Fibroblast of lung (primary cell): Measurements from ENCODE around the gene KCTD5. TPM values are rescaled to one million over a fixed set of nuclear protein-coding genes. Genes with fewer than 3 reads are reported as not detected.

Experiments used
- DNase-seq, 2 donors: peaks; one replicate each; pipeline versions ENCODE4 v3.0.0 to v3.0.0-alpha.2; 2010; ENCODE audit warnings: low read depth in 2 of 2
- H2AFZ ChIP-seq: 2 replicates; pipeline ENCODE4 v1.5.1; 2012; ENCODE audit warnings: low read length, control low read depth, inconsistent platforms
- H3K27ac ChIP-seq: 2 replicates; pipeline ENCODE4 v1.5.1; 2011; ENCODE audit warnings: low read length, control low read depth; ENCODE audit not compliant: insufficient read depth
- H3K27me3 ChIP-seq: 2 replicates; pipeline ENCODE4 v1.5.1; 2011; ENCODE audit warnings: mild to moderate bottlenecking, low read length; ENCODE audit not compliant: control insufficient read depth, insufficient read depth
- H3K36me3 ChIP-seq: 2 replicates; pipeline ENCODE4 v1.5.1; 2011; ENCODE audit warnings: low read length; ENCODE audit not compliant: control insufficient read depth, insufficient read depth
- H3K4me1 ChIP-seq: 2 replicates; pipeline ENCODE4 v1.5.1; 2011; ENCODE audit warnings: low read length; ENCODE audit not compliant: control insufficient read depth, insufficient read depth; ENCODE audit errors: extremely low read depth
- H3K4me2 ChIP-seq: 2 replicates; pipeline ENCODE4 v1.5.1; 2011; ENCODE audit warnings: low read length, control low read depth; ENCODE audit not compliant: insufficient read depth; ENCODE audit errors: extremely low read depth
- H3K4me3 ChIP-seq, 4 experiments: fragments of 200-600 bp in 1 of 4; sonication (generic) in 1 of 4; replicated peaks in 1 of 4; 2 replicates each; pipeline ENCODE4 v1.5.1; 2011 to 2016; ENCODE audit warnings: low read length in 4 of 4, low read depth in 3 of 4, mild to moderate bottlenecking in 3 of 4, control low read depth in 2 of 4, inconsistent platforms in 1 of 4, mixed read lengths in 1 of 4; ENCODE audit not compliant: insufficient read depth in 1 of 4; ENCODE audit errors: control extremely low read depth in 1 of 4
- H3K79me2 ChIP-seq: 2 replicates; pipeline ENCODE4 v1.5.1; 2012; ENCODE audit warnings: mild to moderate bottlenecking, low read length, inconsistent platforms; ENCODE audit not compliant: control insufficient read depth, insufficient read depth
- H3K9ac ChIP-seq: 2 replicates; pipeline ENCODE4 v1.5.1; 2011; ENCODE audit warnings: mild to moderate bottlenecking, low read length, control low read depth; ENCODE audit not compliant: insufficient read depth
- H3K9me3 ChIP-seq: 2 replicates; pipeline ENCODE4 v1.5.1; 2012; ENCODE audit warnings: low read depth, low read length; ENCODE audit not compliant: control insufficient read depth, insufficient read depth
- H4K20me1 ChIP-seq: 2 replicates; pipeline ENCODE4 v1.5.1; 2011; ENCODE audit warnings: low read length; ENCODE audit not compliant: control insufficient read depth, insufficient read depth; ENCODE audit errors: extremely low read depth
- EZH2 ChIP-seq: IDR thresholded peaks from 2 replicates; pipeline ENCODE4 v1.5.1; 2012; ENCODE audit warnings: low read length, control low read depth, mild to moderate bottlenecking; ENCODE audit errors: missing control alignments
- polyA plus RNA-seq, 2 donors: library from polyadenylated mRNA; depleted of rRNA in 1 of 2; stranded (reverse) in 1 of 2; unstranded in 1 of 2; fragments of >200 nt; gene quantifications; 2 replicates each; pipeline ENCODE4 v1.2.1, GENCODE V29; 2011 to 2012; ENCODE audit warnings: missing spikeins in 1 of 2
- total RNA-seq: library from RNA; depleted of rRNA; stranded (reverse); fragments of >200 nt; gene quantifications from 2 replicates; pipeline ENCODE4 v1.2.1, GENCODE V29; 2014
- TF ChIP-seq, protein P1 (sequence below), 2 donors: IDR thresholded peaks in 1 of 2; conservative IDR thresholded peaks in 1 of 2; 1 replicate in 1 of 2; 2 replicates in 1 of 2; pipeline ENCODE4 v1.5.1; 2011 to 2012; ENCODE audit warnings: low read length in 2 of 2, control low read depth in 1 of 2, inconsistent platforms in 1 of 2, low read depth in 1 of 2, mild to moderate bottlenecking in 1 of 2

Gene KCTD5
- total and polyA plus RNA-seq, 2 donors (not counting 1 experiment from before 2014, with no cell fraction given): 21.6 to 25.9 TPM

- H3K4me2 ChIP-seq: no peak overlapping the region
- peaks cover 4% of the 10 kb centered on the region for H3K36me3 ChIP-seq
- DNase-seq: no peak
- no peak overlapping the region for H3K9ac ChIP-seq
- no peak overlapping the region for H2AFZ ChIP-seq
- H3K27ac ChIP-seq: no peak overlapping the region
- H3K79me2 ChIP-seq: peaks cover 44% of the 10 kb centered on the region
- no peak overlapping the region for H3K4me3 ChIP-seq
- no peaks in the 10 kb centered on the region for H3K9me3 ChIP-seq
- no peak for TF ChIP-seq EZH2
- TF ChIP-seq, protein P1, sequence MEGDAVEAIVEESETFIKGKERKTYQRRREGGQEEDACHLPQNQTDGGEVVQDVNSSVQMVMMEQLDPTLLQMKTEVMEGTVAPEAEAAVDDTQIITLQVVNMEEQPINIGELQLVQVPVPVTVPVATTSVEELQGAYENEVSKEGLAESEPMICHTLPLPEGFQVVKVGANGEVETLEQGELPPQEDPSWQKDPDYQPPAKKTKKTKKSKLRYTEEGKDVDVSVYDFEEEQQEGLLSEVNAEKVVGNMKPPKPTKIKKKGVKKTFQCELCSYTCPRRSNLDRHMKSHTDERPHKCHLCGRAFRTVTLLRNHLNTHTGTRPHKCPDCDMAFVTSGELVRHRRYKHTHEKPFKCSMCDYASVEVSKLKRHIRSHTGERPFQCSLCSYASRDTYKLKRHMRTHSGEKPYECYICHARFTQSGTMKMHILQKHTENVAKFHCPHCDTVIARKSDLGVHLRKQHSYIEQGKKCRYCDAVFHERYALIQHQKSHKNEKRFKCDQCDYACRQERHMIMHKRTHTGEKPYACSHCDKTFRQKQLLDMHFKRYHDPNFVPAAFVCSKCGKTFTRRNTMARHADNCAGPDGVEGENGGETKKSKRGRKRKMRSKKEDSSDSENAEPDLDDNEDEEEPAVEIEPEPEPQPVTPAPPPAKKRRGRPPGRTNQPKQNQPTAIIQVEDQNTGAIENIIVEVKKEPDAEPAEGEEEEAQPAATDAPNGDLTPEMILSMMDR (conservative IDR thresholded peaks at IDR 0.05 in 1 of 2, IDR thresholded peaks at IDR 0.05 in 1 of 2; ENCODE audit: low read depth in 1 of 2, low read length in 2 of 2): no peak
- peaks cover 12% of the 10 kb centered on the region for H3K4me1 ChIP-seq
- H3K27me3 ChIP-seq: no peaks in the 10 kb centered on the region
- no peaks in the 10 kb centered on the region for H4K20me1 ChIP-seq
Measured at GRCh38 chr16:2690852-2691251, 8.5 kb downstream of the KCTD5 start.

DNA sequence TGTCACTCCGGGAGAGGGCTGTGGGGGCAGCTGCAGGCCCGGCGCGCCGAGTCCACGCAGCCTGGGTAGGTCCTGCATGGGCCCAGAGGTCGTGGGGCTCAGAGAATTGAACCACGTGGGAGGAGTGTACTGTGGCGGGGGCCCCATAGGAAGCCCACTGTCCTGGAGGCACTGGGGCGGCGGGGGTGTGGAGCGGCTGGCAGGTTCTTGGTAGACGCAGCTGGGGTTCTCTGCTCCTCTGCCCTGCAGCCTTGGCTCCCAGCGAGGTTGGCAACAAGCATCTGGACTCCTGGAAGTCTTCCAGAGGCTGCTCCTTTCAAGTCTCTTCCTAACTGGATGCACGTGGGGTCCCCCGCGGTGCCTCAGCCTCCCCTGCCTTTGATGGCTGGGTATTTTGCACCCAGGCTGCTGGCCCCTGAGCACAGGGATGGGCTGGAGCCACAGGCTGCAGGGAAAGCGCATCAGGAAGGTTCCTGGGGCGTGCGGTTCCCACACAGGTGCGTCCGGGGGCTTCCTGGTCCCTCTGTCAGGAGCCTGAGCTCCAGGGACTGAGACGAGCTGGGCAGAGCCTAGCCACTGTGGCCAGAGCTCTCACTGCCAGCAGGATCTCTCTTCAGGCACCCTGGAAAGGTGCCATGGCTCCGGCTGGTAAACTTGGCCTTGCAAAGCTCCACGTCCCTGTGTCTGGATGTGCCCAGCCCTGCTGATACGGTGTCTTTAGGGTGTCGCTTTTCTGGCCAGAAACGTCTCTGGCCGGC is 9.3 kb downstream of the KCTD5 start:
- DNase-seq: no peak
- no peak overlapping the region for H3K27ac ChIP-seq
- no peak overlapping the region for H3K9ac ChIP-seq
- H3K36me3 ChIP-seq: peaks cover 4% of the 10 kb centered on the region
- TF ChIP-seq EZH2: no peak
- TF ChIP-seq, protein P1 (conservative IDR thresholded peaks at IDR 0.05 in 1 of 2, IDR thresholded peaks at IDR 0.05 in 1 of 2; ENCODE audit: low read depth in 1 of 2, low read length in 2 of 2): no peak
- no peaks in the 10 kb centered on the region for H3K27me3 ChIP-seq
- no peaks in the 10 kb centered on the region for H3K9me3 ChIP-seq
- peaks cover 44% of the 10 kb centered on the region for H3K79me2 ChIP-seq
- H3K4me2 ChIP-seq: peak overlapping the region; percentile 71
- no peak overlapping the region for H2AFZ ChIP-seq
- H3K4me1 ChIP-seq: peaks cover 12% of the 10 kb centered on the region
- H4K20me1 ChIP-seq: no peaks in the 10 kb centered on the region
- no peak overlapping the region for H3K4me3 ChIP-seq

DNA sequence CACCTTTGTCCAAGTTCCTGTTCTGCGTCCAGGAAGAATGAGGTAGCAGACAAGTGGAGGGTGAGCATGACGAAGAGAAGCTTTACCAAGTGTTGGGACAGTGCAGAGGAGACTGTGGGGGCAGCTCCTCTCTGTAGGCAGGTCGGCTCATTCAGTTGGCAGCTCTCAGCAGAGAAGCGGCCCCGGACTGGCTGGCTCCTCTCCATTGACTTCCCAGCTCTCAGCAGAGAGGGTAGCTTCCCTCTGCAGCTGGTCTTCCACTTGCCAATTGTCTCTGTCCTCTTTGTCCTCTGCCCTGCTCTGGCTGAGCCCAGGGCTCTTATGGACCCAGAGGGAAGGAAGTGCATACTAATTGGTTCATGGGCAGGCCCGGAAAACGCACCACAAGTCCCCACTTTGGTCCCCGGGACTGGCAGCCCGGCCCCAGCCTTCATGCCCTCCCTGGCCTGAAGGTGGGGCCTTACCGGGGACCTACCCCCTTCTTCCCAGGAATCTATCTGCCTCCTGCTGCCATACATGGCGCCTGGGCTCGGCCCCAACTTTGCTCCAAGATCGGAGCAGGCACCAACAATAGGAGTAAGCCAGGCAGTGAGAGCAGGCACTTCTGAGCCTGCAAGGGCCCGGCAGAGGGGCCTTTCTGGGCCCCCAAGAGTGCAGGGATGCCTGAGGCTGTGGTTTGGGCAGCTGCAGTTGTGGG is 10.1 kb downstream of the KCTD5 start:
- no peak overlapping the region for H3K4me3 ChIP-seq
- H3K9ac ChIP-seq: no peak overlapping the region
- H3K79me2 ChIP-seq: peaks cover 37% of the 10 kb centered on the region
- no peak overlapping the region for H2AFZ ChIP-seq
- H3K27me3 ChIP-seq: no peaks in the 10 kb centered on the region
- DNase-seq: peak in 1 of 2 donors; percentile 36
- peaks cover 12% of the 10 kb centered on the region for H3K4me1 ChIP-seq
- peak overlapping the region; percentile 71 for H3K4me2 ChIP-seq
- H4K20me1 ChIP-seq: no peaks in the 10 kb centered on the region
- no peak for TF ChIP-seq EZH2
- TF ChIP-seq, protein P1 (conservative IDR thresholded peaks at IDR 0.05 in 1 of 2, IDR thresholded peaks at IDR 0.05 in 1 of 2; ENCODE audit: low read depth in 1 of 2, low read length in 2 of 2): no peak
- no peaks in the 10 kb centered on the region for H3K9me3 ChIP-seq
- peaks cover 4% of the 10 kb centered on the region for H3K36me3 ChIP-seq
- H3K27ac ChIP-seq: no peak overlapping the region
